ENCODE data around the gene S100A3. TPM values are rescaled to one million over a fixed set of nuclear protein-coding genes. Genes with fewer than 3 reads are reported as not detected.
A peak's percentile ranks its signal among the peaks of the same experiment; 100 is the strongest.

S100A3 gene
- total and polyA plus RNA-seq, 2 of the 13 experiments (the other 11 are each of a cell fraction or from before 2014, with no cell fraction given), result 2.5 to 4.5 TPM

- TF ChIP-seq YEATS4 (CRISPR knock-in tag; IDR thresholded peaks at IDR 0.05; ENCODE audit: borderline replicate concordance) (no peak; the same call in 1 of the 2 replicates), NFIC (IDR thresholded peaks at IDR 0.05; ENCODE audit: low read length) (no peak), PCBP1 (IDR thresholded peaks at IDR 0.05; ENCODE audit: borderline replicate concordance, low read depth, low read length) (no peak), HOXA9 (CRISPR knock-in tag; IDR thresholded peaks at IDR 0.05; ENCODE audit: borderline replicate concordance) (no peak), HNRNPUL1 (IDR thresholded peaks at IDR 0.05; ENCODE audit: low read depth, low read length) (no peak), ZC3H13 (CRISPR knock-in tag; IDR thresholded peaks at IDR 0.05) (no peak), SKIL (CRISPR knock-in tag; IDR thresholded peaks at IDR 0.05; ENCODE audit: borderline replicate concordance) (no peak), SP4 (CRISPR knock-in tag; IDR thresholded peaks at IDR 0.05) (no peak), GATA4 (IDR thresholded peaks at IDR 0.05; ENCODE audit: borderline replicate concordance, low read depth) (no peak), CBX2 (IDR thresholded peaks at IDR 0.05; ENCODE audit: low read depth, low read length) (no peak), CBX2 (CRISPR knock-in tag; IDR thresholded peaks at IDR 0.05; ENCODE audit: low read depth) (no peak), ZNF577 (CRISPR knock-in tag; IDR thresholded peaks at IDR 0.05; ENCODE audit: borderline replicate concordance, low read depth) (no peak), HNF1A (IDR thresholded peaks at IDR 0.05; ENCODE audit: low read depth) (no peak), HNF1A (CRISPR knock-in tag; IDR thresholded peaks at IDR 0.05; ENCODE audit: borderline replicate concordance) (peak; percentile 46; the same call in 1 of the 2 replicates), ZNF609 (CRISPR knock-in tag; IDR thresholded peaks at IDR 0.05; ENCODE audit: borderline replicate concordance) (no peak), MATR3 (CRISPR knock-in tag; IDR thresholded peaks at IDR 0.05) (no peak), KLF13 (CRISPR knock-in tag; IDR thresholded peaks at IDR 0.05) (no peak), ARNTL (CRISPR knock-in tag; IDR thresholded peaks at IDR 0.05) (no peak)
Observed at GRCh38 chr1:153545067-153546055, 3.7 kb downstream of the S100A3 start, which contains the start of gene S100A4 (continued).

All from HepG2 (cell line).